ENCODE measurements around the gene PDE10A. TPM values are rescaled to one million over a fixed set of nuclear protein-coding genes. Genes with fewer than 3 reads are reported as not detected.

Gene PDE10A
- polyA plus RNA-seq, 3 donors = 0.41 to 41.9 (median 6.8) TPM

GRCh38 chr6:165300422-165300936 is 362.6 kb downstream of the PDE10A start:
- no peak overlapping the region for H3K27ac ChIP-seq (ENCODE audit: low read depth, low read length)
- WGBS, 3 donors = 66 to 78% (median 77%) methylated on average over 13 of the region's 13 CpGs

- no peak overlapping the region for H3K27ac ChIP-seq (ENCODE audit: low read depth, low read length)
- WGBS, 3 donors = 74 to 87% (median 86%) methylated on average over 5 of the region's 5 CpGs
These were observed 364.2 kb downstream of the PDE10A start for GRCh38 chr6:165298875-165299274.

- H3K27ac ChIP-seq (ENCODE audit: low read depth, low read length) = no peak overlapping the region
- WGBS, 3 donors = 75 to 89% (median 85%) methylated on average over 6 of the region's 6 CpGs
These were observed 364.6 kb downstream of the PDE10A start for GRCh38 chr6:165298402-165298801.

DNA sequence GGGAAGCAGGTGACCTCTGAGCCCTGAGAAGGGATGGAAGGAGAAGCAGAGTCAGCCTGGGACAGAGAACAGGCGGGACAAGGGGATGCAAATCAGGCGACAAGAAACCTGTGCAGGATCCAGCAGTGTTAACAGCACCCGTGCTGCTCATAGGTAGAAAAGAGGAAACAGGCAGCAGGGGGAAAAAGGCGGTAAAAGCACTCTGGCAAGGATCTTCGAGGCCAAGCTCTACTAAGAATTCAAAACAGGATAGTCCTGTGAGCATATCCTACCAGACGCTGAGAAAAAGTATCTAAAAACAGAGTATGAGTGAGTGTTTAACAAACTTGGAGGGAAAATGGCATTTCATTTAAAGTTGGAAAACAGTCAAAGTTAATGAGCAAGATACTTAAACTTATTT is 370.4 kb downstream of the PDE10A start:
- H3K27ac ChIP-seq (ENCODE audit: low read depth, low read length) = no peak overlapping the region
- WGBS, 3 donors = 71 to 80% (median 78%) methylated on average over 6 of the region's 6 CpGs

All from adipose tissue (tissue), 3 donors.